ENCODE data around the gene SRCAP.

SRCAP gene

DNA sequence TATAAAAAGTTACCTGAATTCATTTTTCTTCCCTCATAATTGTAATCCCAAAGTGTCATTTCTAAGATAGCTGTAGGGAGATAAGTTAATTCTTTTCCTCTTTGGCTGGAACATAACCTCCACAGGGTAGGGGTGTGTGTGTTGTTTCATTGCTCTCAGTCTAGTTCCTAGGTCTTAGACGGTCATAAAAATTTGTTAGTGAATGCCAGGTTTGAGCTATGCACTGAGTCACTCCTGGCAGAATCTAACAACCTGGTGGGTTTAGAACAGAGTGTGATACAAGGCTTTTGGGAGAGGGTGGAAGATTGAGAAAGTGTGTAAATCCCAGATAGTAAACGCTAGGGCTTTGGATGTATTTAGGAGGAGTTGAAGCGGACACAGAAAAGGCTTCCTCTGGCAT, 48.4 kb downstream of the SRCAP start:
- DNase-seq (ENCODE audit: extremely low spot score) = no peak
- no peak for TF ChIP-seq SP1 (IDR thresholded peaks at IDR 0.05)
- TF ChIP-seq ARNT (IDR thresholded peaks at IDR 0.05) = no peak
- no peak for TF ChIP-seq SUZ12 (IDR thresholded peaks at IDR 0.05)
- TF ChIP-seq NFRKB (IDR thresholded peaks at IDR 0.05) = no peak
- TF ChIP-seq PKNOX1 (IDR thresholded peaks at IDR 0.05) = no peak
- no peak for TF ChIP-seq HDGF (IDR thresholded peaks at IDR 0.05; ENCODE audit: borderline replicate concordance)
- no peak for TF ChIP-seq FOXA1 (IDR thresholded peaks at IDR 0.05)
- no peak for TF ChIP-seq FOXK2 (IDR thresholded peaks at IDR 0.05)
- no peak for TF ChIP-seq ELF4 (IDR thresholded peaks at IDR 0.05)
- TF ChIP-seq CTBP1 (IDR thresholded peaks at IDR 0.05; ENCODE audit: borderline replicate concordance) = no peak
- TF ChIP-seq L3MBTL2 (conservative IDR thresholded peaks at IDR 0.05) = no peak
- POLR2A ChIA-PET = interaction anchor here (0.6 to 3.0 kb wide), 27 partner anchors 9 to 682 kb away, joined by 3 to 52 read pairs (median 9); partner anchors contain the start of genes ALDOA, CFAP119, FBRS and SRCAP
- CTCF ChIA-PET = interaction anchor here (0.5 to 1.0 kb wide), 3 partner anchors 11 to 66 kb away, joined by 3 to 4 read pairs (median 3); no protein-coding TSS in a partner anchor

DNA sequence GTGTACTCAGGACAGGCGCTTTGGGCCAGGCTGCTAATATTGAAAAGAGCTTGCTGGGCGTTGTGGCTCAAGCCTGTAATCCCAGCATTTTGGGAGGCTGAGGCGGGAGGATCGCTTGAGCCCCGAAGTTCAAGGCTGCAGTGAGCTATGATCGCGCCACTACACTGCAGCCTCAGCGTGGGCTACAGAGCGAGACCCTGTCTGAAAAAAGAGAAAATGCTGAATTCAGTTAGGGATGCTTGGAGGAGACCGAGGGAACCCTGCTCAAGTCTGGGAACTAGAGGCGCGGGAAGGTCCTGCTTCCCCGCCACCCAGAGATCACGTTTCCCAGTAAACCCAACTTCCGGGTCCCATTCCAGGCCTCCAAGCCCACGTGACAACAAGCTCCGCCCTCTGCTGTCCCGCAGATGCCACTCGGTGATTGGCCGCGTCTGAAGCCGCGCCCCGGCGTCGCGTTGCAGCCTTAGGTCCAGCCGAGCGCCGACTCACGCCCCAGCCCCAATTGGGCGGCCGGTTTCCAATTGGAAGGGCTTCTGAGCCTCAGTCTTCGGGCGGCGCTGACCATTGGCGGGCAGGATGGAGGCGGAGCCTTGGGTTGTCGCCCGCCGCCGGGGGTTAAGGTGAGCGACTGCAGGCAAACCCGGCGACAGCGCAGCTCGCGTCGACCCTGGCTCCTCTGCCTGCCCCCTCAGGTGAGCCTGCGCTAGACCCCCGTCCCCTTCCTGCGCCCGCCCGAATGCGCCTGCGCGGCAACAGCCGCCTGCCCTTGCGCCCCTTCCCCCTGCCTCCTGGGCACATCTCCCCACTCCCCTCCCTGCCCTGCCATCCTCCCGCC, 49.0 kb downstream of the SRCAP start, which contains the start of gene PHKG2:
PHKG2 (plus strand) TSS at position 627 of the 835 bp plus-strand sequence. CDS start 396 bp downstream, outside the sequence.
- TF ChIP-seq HDGF (IDR thresholded peaks at IDR 0.05; ENCODE audit: borderline replicate concordance) = peak; percentile 100
- TF ChIP-seq PKNOX1 (IDR thresholded peaks at IDR 0.05) = peak; percentile 80; the same call in 1 of the 2 replicates
- TF ChIP-seq ZNF384 (IDR thresholded peaks at IDR 0.05) = no peak
- no peak for TF ChIP-seq BHLHE40 (IDR thresholded peaks at IDR 0.05; ENCODE audit: borderline replicate concordance)
- TF ChIP-seq LEF1 (IDR thresholded peaks at IDR 0.05; ENCODE audit: borderline replicate concordance) = no peak
- no peak for TF ChIP-seq SP1 (IDR thresholded peaks at IDR 0.05)
- TF ChIP-seq NFRKB (IDR thresholded peaks at IDR 0.05) = no peak
- no peak for TF ChIP-seq CTBP1 (IDR thresholded peaks at IDR 0.05; ENCODE audit: borderline replicate concordance)
- no peak for TF ChIP-seq ARNT (IDR thresholded peaks at IDR 0.05)
- peak; percentile 99 for TF ChIP-seq ELF4 (IDR thresholded peaks at IDR 0.05)
- peak; percentile 74 for TF ChIP-seq L3MBTL2 (conservative IDR thresholded peaks at IDR 0.05)
- no peak for TF ChIP-seq FOXA1 (IDR thresholded peaks at IDR 0.05)
- no peak for TF ChIP-seq FOXM1 (IDR thresholded peaks at IDR 0.05; ENCODE audit: borderline replicate concordance)
- no peak for TF ChIP-seq TARDBP (IDR thresholded peaks at IDR 0.05)
- TF ChIP-seq FOXK2 (IDR thresholded peaks at IDR 0.05) = no peak
- TF ChIP-seq SUZ12 (IDR thresholded peaks at IDR 0.05) = no peak
- CTCF ChIA-PET = interaction anchor here (0.5 to 1.0 kb wide), 4 partner anchors 12 to 674 kb away, joined by 3 to 4 read pairs (median 4); no protein-coding TSS in a partner anchor
- POLR2A ChIA-PET = interaction anchor here (0.6 to 3.0 kb wide), 33 partner anchors 9 to 940 kb away, joined by 3 to 52 read pairs (median 7); partner anchors contain the start of genes ALDOA, CFAP119, FBRS and SRCAP
- DNase-seq (ENCODE audit: extremely low spot score) = peak; percentile 100

GRCh38 chr16:30748634-30749445, 49.9 kb downstream of the SRCAP start:
- ChIA-PET CTCF (interaction anchor here (0.6 to 1.0 kb wide), 2 partner anchors 65 to 674 kb away, joined by 3 to 4 read pairs; no protein-coding TSS in a partner anchor), POLR2A (interaction anchor here (0.6 to 3.0 kb wide), 30 partner anchors 8 to 941 kb away, joined by 3 to 52 read pairs (median 8); partner anchors contain the start of genes ALDOA, CFAP119, FBRS and SRCAP)
- TF ChIP-seq ARNT (IDR thresholded peaks at IDR 0.05) (no peak), FOXA1 (IDR thresholded peaks at IDR 0.05) (no peak), LEF1 (IDR thresholded peaks at IDR 0.05; ENCODE audit: borderline replicate concordance) (no peak), FOXK2 (IDR thresholded peaks at IDR 0.05) (no peak), ZNF384 (IDR thresholded peaks at IDR 0.05) (no peak), HDGF (IDR thresholded peaks at IDR 0.05; ENCODE audit: borderline replicate concordance) (no peak), SUZ12 (IDR thresholded peaks at IDR 0.05) (no peak), L3MBTL2 (conservative IDR thresholded peaks at IDR 0.05) (no peak), BHLHE40 (IDR thresholded peaks at IDR 0.05; ENCODE audit: borderline replicate concordance) (no peak), FOXM1 (IDR thresholded peaks at IDR 0.05; ENCODE audit: borderline replicate concordance) (no peak), PKNOX1 (IDR thresholded peaks at IDR 0.05) (no peak), SP1 (IDR thresholded peaks at IDR 0.05) (no peak), NFRKB (IDR thresholded peaks at IDR 0.05) (no peak)
- DNase-seq (ENCODE audit: extremely low spot score) = peak; percentile 73

- DNase-seq (ENCODE audit: extremely low spot score) = no peak
- TF ChIP-seq CTBP1 (IDR thresholded peaks at IDR 0.05; ENCODE audit: borderline replicate concordance) (no peak), ZNF384 (IDR thresholded peaks at IDR 0.05) (no peak), FOXA1 (IDR thresholded peaks at IDR 0.05) (no peak), ARNT (IDR thresholded peaks at IDR 0.05) (no peak)
- POLR2A ChIA-PET = interaction anchor here (0.7 to 1.2 kb wide), 3 partner anchors 12 to 55 kb away, joined by 3 to 5 read pairs (median 3); partner anchors contain the start of genes CFAP119 and RNF40
- CTCF ChIA-PET = no interaction called here
Measured at GRCh38 chr16:30750201-30750600, 51.2 kb downstream of the SRCAP start.

- ChIA-PET CTCF (no interaction called here), POLR2A (interaction anchor here (0.7 to 1.2 kb wide), 3 partner anchors 11 to 54 kb away, joined by 3 to 5 read pairs (median 3); partner anchors contain the start of genes CFAP119 and RNF40)
- TF ChIP-seq TARDBP (IDR thresholded peaks at IDR 0.05) = no peak
- TF ChIP-seq FOXM1 (IDR thresholded peaks at IDR 0.05; ENCODE audit: borderline replicate concordance) = no peak
- TF ChIP-seq NFRKB (IDR thresholded peaks at IDR 0.05) = no peak
- no peak for TF ChIP-seq FOXK2 (IDR thresholded peaks at IDR 0.05)
- DNase-seq (ENCODE audit: extremely low spot score) = no peak
Measured at GRCh38 chr16:30750876-30751465, 52.0 kb downstream of the SRCAP start.
